Pancreas (tissue), 10 donors: Measurements from ENCODE around the gene PRDM15. TPM values are rescaled to one million over a fixed set of nuclear protein-coding genes. Genes with fewer than 3 reads are reported as not detected.
"Not testable (repeated sequence)": the region's sequence is repeated elsewhere in the genome, so short reads cannot be mapped to it uniquely, and the experiment has no call there.

Source experiments
- ATAC-seq, 4 donors: fragments of 200-7000 bp; cut with Tn5 transposase; one replicate each; pipeline versions ENCODE4 v1.8.0 to v1.9.1; 2020; ENCODE audit warnings: mild to moderate bottlenecking in 4 of 4, moderate library complexity in 4 of 4
- DNase-seq, 6 donors: peaks; one replicate each; pipeline ENCODE4 v3.0.0-alpha.2; 2020
- FAIRE-seq: peaks from 2 replicates; lab custom pipeline; 2012; peaks lifted over from hg19 to GRCh38; lab: Jason Lieb, UNC
- H3K27ac ChIP-seq, 4 donors: fragments of 200-600 bp; sonication (generic); 1 replicate in 3 of 4; 2 replicates in 1 of 4; pipeline versions ENCODE4 v1.5.0 to v1.8.0; 2020
- H3K27me3 ChIP-seq, 4 donors: fragments of 200-600 bp; one replicate each; pipeline ENCODE4 v1.8.0; 2021
- H3K36me3 ChIP-seq, 3 donors: fragments of 200-600 bp; sonication (generic) in 1 of 3; one replicate each; pipeline versions ENCODE4 v1.5.0 to v1.8.0; 2020 to 2021
- H3K4me1 ChIP-seq, 3 donors: fragments of 200-600 bp; one replicate each; pipeline ENCODE4 v1.8.0; 2021
- H3K4me3 ChIP-seq, 4 donors: fragments of 200-600 bp; sonication (generic) in 2 of 4; one replicate each; pipeline versions ENCODE4 v1.5.0 to v1.8.0; 2020 to 2021
- H3K9me3 ChIP-seq, 4 donors: fragments of 200-600 bp; one replicate each; pipeline ENCODE4 v1.8.0; 2021
- WGBS, 2 donors: extraction: QIAGEN DNeasy Blood & Tissue Kit; methylation state at CpG; one replicate each; pipeline ENCODE4 v1.1.7; 2013; 5-methylcytosine and 5-hydroxymethylcytosine counted together
- intact Hi-C, 3 donors: fragments of 100-400 bp; cut with DNase I; formaldehyde crosslinking; loops; one replicate each; pipeline versions ENCODE4 v1.11.1 to v1.14.2; 2022
- polyA plus RNA-seq, 2 donors: library from polyadenylated mRNA; stranded (reverse); fragments of 200-250 nt; gene quantifications; one replicate each; pipeline ENCODE4 v1.2.3, GENCODE V29; 2013
- total RNA-seq, 6 donors: library from RNA; stranded (reverse); fragmentation: NEBNext Ultra II Directional in 4 of 6; extraction: Animal tissue kit (Norgen Biotek cat#: 25700) in 4 of 6; gene quantifications; one replicate each; pipeline versions ENCODE4 v1.2.1 to v1.2.4, GENCODE V29; 2021 to 2023
- TF ChIP-seq, protein P1 (sequence below), 4 donors: fragments of 200-600 bp; sonication (generic) in 3 of 4; IDR thresholded peaks; one replicate each; pipeline versions ENCODE4 v1.5.0 to v1.8.0; 2021; ENCODE audit warnings: antibody characterized with exemption in 4 of 4
- donor health status: healthy with polysubstance abuse.
- donor health status: DM: no; HTN: no; CAD: no; lungs with moderate emphysema.
- donor health status: DM: no; HTN: no; CAD: no.
- donor health status: control.
- donor health status: control.
- donor health status: Bipolar disorder and iron deficiency.
- donor health status: DM: yes; HTN: yes; CAD: no.
- donor health status: DM: no; HTN: no; CAD: no.
- donor health status: DM: no; HTN: no; CAD: no.
- donor health status: DM: yes; HTN: yes; CAD: no.

Gene PRDM15
- total and polyA plus RNA-seq, 8 donors: 1.6 to 3.9 (median 3.4) TPM

DNA sequence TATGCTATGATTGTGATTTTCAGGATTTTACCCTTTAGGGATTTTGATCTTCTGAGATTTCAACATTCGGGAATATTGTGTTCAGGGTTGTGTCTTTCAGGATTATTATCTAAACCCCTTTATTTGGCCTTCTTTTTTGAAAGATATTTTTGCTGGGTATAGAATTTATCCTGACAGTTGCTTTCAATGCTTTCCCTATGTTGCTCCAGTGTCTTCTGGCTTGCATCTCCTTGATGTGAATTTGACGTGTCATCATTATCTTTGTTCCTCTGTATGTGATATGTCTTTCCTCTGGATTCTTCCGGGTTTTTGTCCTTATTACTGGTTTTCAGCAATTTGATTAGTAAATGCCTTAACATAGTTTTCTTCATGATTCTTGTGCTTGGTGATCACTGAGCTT lies 86.4 kb downstream of the PRDM15 start:
- no peaks in the 10 kb centered on the region for H3K27me3 ChIP-seq
- DNase-seq: no peak
- TF ChIP-seq, protein P1, sequence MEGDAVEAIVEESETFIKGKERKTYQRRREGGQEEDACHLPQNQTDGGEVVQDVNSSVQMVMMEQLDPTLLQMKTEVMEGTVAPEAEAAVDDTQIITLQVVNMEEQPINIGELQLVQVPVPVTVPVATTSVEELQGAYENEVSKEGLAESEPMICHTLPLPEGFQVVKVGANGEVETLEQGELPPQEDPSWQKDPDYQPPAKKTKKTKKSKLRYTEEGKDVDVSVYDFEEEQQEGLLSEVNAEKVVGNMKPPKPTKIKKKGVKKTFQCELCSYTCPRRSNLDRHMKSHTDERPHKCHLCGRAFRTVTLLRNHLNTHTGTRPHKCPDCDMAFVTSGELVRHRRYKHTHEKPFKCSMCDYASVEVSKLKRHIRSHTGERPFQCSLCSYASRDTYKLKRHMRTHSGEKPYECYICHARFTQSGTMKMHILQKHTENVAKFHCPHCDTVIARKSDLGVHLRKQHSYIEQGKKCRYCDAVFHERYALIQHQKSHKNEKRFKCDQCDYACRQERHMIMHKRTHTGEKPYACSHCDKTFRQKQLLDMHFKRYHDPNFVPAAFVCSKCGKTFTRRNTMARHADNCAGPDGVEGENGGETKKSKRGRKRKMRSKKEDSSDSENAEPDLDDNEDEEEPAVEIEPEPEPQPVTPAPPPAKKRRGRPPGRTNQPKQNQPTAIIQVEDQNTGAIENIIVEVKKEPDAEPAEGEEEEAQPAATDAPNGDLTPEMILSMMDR (IDR thresholded peaks at IDR 0.05): no peak
- H3K4me3 ChIP-seq: no peak overlapping the region
- H3K4me1 ChIP-seq: no peaks in the 10 kb centered on the region
- 88 to 91% methylated on average over 3 of the region's 3 CpGs for WGBS, 2 donors
- no peak overlapping the region for H3K27ac ChIP-seq
- intact Hi-C loops: no loop called here
- no peaks in the 10 kb centered on the region for H3K9me3 ChIP-seq
- no peaks in the 10 kb centered on the region for H3K36me3 ChIP-seq
- ATAC-seq: no peak
- no peak for FAIRE-seq

DNA sequence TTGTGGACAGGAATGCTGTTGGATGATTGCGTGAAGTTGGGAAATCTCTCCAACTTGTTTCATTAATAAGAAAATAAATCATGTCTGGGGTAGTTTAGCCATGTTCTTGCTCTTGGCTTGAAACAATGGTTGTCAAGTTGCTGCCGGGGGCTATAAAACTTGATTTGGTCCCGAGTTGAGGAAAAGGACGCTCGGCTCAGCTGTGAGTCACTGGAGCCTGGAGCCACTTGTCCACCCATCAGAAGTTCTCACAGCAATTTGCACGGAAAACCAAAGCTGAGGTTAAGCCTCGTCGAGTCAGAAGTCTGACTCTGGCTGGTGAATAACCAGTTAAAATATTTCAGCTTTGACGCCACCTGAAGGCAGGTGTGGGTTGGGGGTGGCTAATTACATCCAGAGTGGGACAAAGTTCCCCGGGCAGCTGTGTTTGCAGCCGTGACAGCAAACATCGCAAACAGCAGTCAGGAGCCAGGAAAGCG lies 92.6 kb downstream of the PRDM15 start:
- Histone ChIP-seq H3K27me3 (no peaks in the 10 kb centered on the region), H3K9me3 (no peaks in the 10 kb centered on the region), H3K36me3 (no peaks in the 10 kb centered on the region), H3K27ac (peak overlapping the region in 1 of 4 donors; percentile 11), H3K4me3 (no peak overlapping the region), H3K4me1 (no peaks in the 10 kb centered on the region)
- TF ChIP-seq, protein P1 (IDR thresholded peaks at IDR 0.05): no peak
- ATAC-seq (peak; percentile 51 to 77 (median 66)), DNase-seq (peak in 1 of 6 donors; percentile 65), FAIRE-seq (no peak)
- 28 to 31% methylated on average over 13 of the region's 13 CpGs for WGBS, 2 donors
- intact Hi-C loops: no loop called here

DNA sequence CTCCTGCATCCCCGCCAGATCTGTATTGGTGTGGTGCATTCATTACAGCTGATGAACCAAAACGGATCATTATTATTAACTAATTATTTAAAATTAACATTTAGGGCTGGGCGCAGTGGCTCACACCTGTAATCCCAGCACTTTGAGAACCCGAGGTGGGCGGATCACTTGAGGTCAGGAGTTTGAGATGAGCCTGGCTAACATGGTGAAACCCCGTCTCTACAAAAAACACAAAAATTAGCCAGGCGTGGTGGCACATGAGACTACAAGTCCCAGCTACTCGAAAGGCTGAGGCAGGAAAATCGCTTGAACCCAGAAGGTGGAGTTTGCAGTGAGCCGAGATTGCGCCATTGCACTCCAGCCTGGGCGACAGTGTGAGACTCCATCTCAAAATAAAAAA lies 93.9 kb downstream of the PRDM15 start:
- H3K27ac ChIP-seq, H3K36me3 ChIP-seq, H3K4me3 ChIP-seq, ATAC-seq, H3K9me3 ChIP-seq, H3K4me1 ChIP-seq, H3K27me3 ChIP-seq, FAIRE-seq, intact Hi-C loops, DNase-seq: not testable (repeated sequence)
- WGBS, 2 donors: 87 to 93% methylated on average over 12 of the region's 12 CpGs

DNA sequence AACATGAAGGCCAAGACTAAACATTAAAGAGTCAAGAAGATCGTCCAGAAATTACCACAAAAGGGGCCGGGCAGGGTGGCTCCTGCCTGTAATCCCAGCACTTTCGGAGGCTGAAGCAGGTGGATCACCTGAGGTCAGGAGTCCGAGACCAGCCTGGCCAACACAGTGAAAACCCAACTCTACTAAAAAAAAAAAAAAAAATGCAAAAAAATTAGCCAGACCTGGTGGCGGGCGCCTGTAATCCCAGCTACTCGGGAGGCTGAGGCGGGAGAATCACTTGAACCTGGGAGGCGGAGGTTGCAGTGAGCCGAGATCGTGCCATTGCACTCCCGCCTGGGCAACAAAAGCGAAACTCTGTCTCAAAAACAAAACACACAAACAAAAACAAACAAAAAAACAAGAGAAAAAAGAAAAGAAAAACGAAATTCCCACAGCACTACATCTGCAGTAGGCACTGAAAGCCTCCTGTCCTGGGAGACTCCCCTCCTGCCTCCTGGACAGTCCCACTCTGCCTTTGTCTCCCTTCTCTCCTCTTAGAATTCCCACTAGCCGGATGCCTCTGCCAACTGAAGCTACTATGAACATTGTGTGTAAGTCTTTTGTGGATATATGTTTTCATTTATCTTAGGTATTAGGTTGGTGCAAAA lies 94.6 kb downstream of the PRDM15 start:
- intact Hi-C loops: no loop called here
- Histone ChIP-seq H3K27ac (no peak overlapping the region), H3K9me3 (no peaks in the 10 kb centered on the region), H3K4me3 (no peak overlapping the region), H3K27me3 (no peaks in the 10 kb centered on the region), H3K4me1 (no peaks in the 10 kb centered on the region), H3K36me3 (no peaks in the 10 kb centered on the region)
- DNase-seq (no peak), FAIRE-seq (no peak), ATAC-seq (no peak)
- TF ChIP-seq, protein P1 (IDR thresholded peaks at IDR 0.05): no peak
- 87 to 94% methylated on average over 15 of the region's 15 CpGs for WGBS, 2 donors

DNA sequence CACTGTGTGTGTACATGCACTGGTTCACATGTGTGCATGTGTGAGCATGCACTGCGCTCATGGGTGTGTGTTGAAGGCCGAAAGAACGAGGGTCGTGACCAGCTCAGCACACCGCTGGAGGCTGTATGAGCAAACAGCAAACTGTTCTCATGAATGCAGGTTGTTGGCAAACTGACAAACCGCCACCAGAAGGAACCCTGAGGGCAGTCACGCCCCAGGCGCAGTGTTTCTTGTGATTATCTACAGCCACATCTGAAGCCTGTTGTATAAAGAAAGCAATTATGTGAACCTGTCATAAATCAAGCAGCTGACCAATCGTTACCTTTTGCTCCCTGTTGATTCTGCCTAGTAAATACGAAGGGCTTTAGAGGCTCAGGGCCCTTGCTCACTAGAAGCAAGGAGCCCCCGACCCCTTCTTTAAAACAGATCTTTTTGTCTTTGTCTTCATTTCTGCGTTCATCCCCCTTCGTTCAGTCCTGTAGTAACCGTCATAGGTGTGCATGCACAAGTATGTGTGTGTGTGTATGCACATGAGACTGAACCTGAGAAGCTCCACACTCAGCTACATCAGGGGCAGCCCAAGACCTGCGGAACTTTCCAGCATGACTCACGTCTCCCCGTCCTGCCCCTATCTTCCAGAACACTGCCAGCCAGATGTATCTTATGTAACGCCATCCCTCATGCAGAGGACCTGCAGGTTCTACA lies 95.5 kb downstream of the PRDM15 start:
- Histone ChIP-seq H3K36me3 (no peaks in the 10 kb centered on the region), H3K4me1 (no peaks in the 10 kb centered on the region), H3K27me3 (no peaks in the 10 kb centered on the region), H3K4me3 (no peak overlapping the region), H3K9me3 (no peaks in the 10 kb centered on the region), H3K27ac (no peak overlapping the region)
- TF ChIP-seq, protein P1 (IDR thresholded peaks at IDR 0.05): no peak
- FAIRE-seq (no peak), DNase-seq (no peak), ATAC-seq (peak in 3 of 4 donors; percentile 46 to 57 (median 54))
- 43 to 48% methylated on average over 18 of the region's 18 CpGs for WGBS, 2 donors
- intact Hi-C loops: no loop called here
